B cell (primary cell): ENCODE results near the gene BACH2.

Experiments used
- EZH2 ChIP-seq: IDR thresholded peaks from 2 replicates; pipeline ENCODE4 v1.6.1; 2012; ENCODE audit warnings: borderline replicate concordance, low read depth, mild to moderate bottlenecking, moderate library complexity, low read length; ENCODE audit not compliant: insufficient read depth, poor library complexity, severe bottlenecking
- TF ChIP-seq, protein P1 (sequence below): fragments of 200-600 bp; IDR thresholded peaks from one replicate; pipeline ENCODE4 v1.8.0; 2022; ENCODE audit warnings: antibody characterized with exemption, mild to moderate bottlenecking

DNA sequence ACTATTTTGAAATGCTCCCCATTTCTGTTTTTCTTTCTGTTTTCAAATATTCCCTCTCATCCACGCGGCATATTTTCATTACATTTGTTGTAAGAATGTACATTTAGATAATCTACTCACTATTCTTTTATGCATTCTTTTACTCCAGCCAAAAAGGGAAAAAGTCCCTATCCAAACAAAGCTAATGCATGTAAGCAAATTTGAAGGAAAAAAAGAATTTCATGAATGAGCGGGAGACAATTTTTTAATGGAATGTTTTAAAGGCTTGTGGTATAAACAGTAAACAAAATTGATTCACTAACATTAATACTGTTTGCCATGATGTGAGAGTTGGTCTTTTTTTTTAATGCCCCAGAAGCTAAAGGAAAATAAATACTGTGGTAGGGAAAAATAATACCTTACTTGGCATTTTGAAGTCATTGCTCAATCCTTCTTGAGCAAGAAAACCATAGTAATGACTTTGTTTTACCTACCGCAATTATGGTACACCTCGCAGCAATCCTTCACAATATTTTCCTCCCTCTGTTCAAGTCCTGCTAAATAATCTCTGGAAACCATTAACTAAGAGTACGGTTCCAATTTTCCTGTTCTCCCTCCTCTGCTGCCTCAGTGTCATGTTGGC, 79.0 kb downstream of the BACH2 start:
- TF ChIP-seq, protein P1, sequence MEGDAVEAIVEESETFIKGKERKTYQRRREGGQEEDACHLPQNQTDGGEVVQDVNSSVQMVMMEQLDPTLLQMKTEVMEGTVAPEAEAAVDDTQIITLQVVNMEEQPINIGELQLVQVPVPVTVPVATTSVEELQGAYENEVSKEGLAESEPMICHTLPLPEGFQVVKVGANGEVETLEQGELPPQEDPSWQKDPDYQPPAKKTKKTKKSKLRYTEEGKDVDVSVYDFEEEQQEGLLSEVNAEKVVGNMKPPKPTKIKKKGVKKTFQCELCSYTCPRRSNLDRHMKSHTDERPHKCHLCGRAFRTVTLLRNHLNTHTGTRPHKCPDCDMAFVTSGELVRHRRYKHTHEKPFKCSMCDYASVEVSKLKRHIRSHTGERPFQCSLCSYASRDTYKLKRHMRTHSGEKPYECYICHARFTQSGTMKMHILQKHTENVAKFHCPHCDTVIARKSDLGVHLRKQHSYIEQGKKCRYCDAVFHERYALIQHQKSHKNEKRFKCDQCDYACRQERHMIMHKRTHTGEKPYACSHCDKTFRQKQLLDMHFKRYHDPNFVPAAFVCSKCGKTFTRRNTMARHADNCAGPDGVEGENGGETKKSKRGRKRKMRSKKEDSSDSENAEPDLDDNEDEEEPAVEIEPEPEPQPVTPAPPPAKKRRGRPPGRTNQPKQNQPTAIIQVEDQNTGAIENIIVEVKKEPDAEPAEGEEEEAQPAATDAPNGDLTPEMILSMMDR, result no peak
- TF ChIP-seq EZH2, result no peak
